Lower lobe of right lung (tissue), 2 donors: ENCODE data around the gene SDC3. TPM values are rescaled to one million over a fixed set of nuclear protein-coding genes. Genes with fewer than 3 reads are reported as not detected.

Experiments
- ATAC-seq, 2 donors: fragments of 200-7000 bp; cut with Tn5 transposase; one replicate each; pipeline ENCODE4 v1.9.1; 2020 to 2022; ENCODE audit warnings: mild to moderate bottlenecking in 2 of 2, moderate library complexity in 2 of 2
- DNase-seq: peaks from one replicate; pipeline ENCODE4 v3.0.0-alpha.2; 2020
- H3K27ac ChIP-seq: fragments of 200-600 bp; one replicate; pipeline ENCODE4 v1.8.0; 2022
- H3K27me3 ChIP-seq: fragments of 200-600 bp; one replicate; pipeline ENCODE4 v1.8.0; 2022; ENCODE audit warnings: low read depth
- H3K36me3 ChIP-seq: fragments of 200-600 bp; one replicate; pipeline ENCODE4 v1.8.0; 2022; ENCODE audit warnings: mild to moderate bottlenecking
- H3K4me1 ChIP-seq: fragments of 200-600 bp; one replicate; pipeline ENCODE4 v1.8.0; 2022
- H3K4me3 ChIP-seq: fragments of 200-600 bp; one replicate; pipeline ENCODE4 v1.8.0; 2022; ENCODE audit warnings: mild to moderate bottlenecking
- H3K9me3 ChIP-seq: fragments of 200-600 bp; one replicate; pipeline ENCODE4 v1.8.0; 2022
- intact Hi-C: fragments of 100-400 bp; cut with DNase I; formaldehyde crosslinking; loops from one replicate; pipeline ENCODE4 v1.11.0; 2022
- total RNA-seq: library from RNA; stranded (reverse); fragmentation: NEBNext Ultra II Directional; extraction: Animal tissue kit (Norgen Biotek cat#: 25700); gene quantifications from one replicate; pipeline ENCODE4 v1.2.1, GENCODE V29; 2021
- TF ChIP-seq, protein P1 (sequence below): fragments of 200-600 bp; IDR thresholded peaks from one replicate; pipeline ENCODE4 v1.8.0; 2022; ENCODE audit warnings: antibody characterized with exemption, mild to moderate bottlenecking
- donor health status: DM: no; HTN: yes; CAD: no; lungs with severe emphysema.

Gene SDC3
- total RNA-seq, 1 donor from 2014 or later, result 43.5 TPM

DNA sequence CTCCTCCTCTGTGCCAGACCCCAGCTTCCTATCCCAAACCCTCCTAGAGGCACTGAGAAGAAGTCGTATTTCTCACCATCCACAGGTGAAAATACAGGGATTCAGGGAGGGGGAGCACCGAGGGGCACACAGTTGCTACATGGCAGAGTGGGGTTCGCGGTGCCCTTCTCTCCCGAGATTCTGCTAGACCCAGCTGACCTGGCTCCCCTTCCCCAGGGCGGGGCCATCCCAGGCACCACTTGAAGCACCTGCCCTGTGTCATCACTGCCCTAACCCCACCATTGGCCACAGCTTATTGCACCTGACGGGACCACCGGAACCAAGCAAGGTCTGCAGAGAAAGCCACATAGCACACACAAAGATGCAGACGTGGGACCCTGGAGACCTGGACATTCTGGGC lies 30.5 kb downstream of the SDC3 start:
- Histone ChIP-seq H3K36me3 (peaks cover 8% of the 10 kb centered on the region), H3K4me1 (peaks cover 32% of the 10 kb centered on the region), H3K4me3 (no peak overlapping the region), H3K27ac (peak overlapping the region; percentile 46), H3K27me3 (no peaks in the 10 kb centered on the region), H3K9me3 (peaks cover under 1% of the 10 kb centered on the region)
- DNase-seq (no peak), ATAC-seq (no peak)
- intact Hi-C loops, result no loop called here
- TF ChIP-seq, protein P1, sequence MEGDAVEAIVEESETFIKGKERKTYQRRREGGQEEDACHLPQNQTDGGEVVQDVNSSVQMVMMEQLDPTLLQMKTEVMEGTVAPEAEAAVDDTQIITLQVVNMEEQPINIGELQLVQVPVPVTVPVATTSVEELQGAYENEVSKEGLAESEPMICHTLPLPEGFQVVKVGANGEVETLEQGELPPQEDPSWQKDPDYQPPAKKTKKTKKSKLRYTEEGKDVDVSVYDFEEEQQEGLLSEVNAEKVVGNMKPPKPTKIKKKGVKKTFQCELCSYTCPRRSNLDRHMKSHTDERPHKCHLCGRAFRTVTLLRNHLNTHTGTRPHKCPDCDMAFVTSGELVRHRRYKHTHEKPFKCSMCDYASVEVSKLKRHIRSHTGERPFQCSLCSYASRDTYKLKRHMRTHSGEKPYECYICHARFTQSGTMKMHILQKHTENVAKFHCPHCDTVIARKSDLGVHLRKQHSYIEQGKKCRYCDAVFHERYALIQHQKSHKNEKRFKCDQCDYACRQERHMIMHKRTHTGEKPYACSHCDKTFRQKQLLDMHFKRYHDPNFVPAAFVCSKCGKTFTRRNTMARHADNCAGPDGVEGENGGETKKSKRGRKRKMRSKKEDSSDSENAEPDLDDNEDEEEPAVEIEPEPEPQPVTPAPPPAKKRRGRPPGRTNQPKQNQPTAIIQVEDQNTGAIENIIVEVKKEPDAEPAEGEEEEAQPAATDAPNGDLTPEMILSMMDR, result no peak

DNA sequence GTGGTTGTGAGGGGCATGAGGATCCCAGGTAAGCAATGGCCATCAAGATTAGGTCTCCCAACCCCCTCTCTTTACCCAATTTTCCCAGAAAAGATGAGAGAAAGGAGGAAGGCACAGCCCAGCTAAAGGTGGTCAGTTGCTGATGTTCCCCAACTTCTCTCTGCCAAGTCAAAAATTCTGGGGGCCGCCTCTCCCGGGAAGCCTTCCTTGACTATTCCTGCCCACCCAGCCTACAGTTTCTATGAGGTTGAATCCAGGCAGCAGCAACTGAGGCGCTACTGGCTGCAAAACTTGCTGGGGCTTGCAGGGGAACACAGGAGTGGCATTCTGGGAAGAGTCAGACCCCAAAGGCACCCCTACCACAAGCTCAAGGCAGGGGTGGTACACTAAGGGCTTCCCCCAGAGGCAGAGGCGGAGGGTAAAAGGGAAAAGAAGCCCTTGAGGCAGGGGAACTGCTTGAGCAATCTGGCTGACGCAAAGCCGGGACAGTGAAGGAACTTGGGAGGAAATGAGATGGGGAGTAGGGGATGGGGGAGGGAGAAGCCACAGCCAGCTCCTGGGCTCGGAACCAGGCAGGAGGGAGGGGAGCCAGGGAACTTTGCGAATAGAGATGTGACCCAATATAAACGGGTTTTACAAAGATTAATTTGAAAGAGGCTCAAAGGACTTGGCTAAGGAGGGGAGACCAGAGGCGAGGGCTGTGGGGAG lies 31.2 kb downstream of the SDC3 start:
- Histone ChIP-seq H3K4me1 (peaks cover 32% of the 10 kb centered on the region), H3K27ac (peak overlapping the region; percentile 46), H3K9me3 (peaks cover 5% of the 10 kb centered on the region), H3K27me3 (no peaks in the 10 kb centered on the region), H3K36me3 (peaks cover 8% of the 10 kb centered on the region), H3K4me3 (no peak overlapping the region)
- ATAC-seq, result peak; percentile 74 to 76
- TF ChIP-seq, protein P1, result no peak
- DNase-seq, result peak; percentile 81
- intact Hi-C loops, result no loop called here

DNA sequence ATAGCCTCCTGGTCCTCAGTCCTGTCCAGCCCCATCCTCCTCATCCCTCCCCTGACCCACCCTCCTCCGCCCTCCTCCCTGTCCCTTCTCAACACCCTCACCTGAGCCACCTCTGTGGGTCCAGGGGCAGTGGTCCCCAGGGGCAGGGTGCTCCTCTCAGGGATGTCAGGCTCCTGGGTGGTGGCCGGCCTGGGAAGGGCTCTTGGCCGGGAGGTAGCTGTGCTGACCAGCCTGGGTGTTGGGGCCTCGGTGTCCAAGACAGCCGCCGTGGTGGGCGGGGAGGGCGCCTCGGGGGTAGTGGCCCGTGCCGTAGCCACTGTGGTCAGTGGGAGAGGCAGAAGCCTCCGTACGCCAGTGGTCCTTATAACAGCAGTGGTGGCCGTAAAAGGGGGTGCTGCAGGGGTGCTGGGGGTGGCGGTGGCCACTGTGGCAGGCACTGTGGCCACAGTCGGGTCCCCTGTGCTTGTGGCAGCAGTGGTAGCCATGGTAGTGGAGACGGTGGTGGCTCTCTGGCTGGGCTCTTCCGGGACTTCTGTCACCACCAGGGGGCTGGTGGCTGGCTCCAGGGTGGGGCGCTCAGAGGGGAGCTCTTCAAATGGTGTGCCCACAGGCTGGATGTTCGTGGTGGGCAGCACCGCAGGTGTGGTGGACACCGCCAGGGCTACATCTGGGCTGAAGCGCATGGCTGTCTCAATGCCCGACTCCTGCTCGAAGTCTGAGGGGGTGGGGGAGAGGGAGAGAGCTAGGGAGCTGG lies 31.9 kb downstream of the SDC3 start:
- Histone ChIP-seq H3K4me3 (no peak overlapping the region), H3K27me3 (no peaks in the 10 kb centered on the region), H3K4me1 (peaks cover 32% of the 10 kb centered on the region), H3K9me3 (peaks cover 5% of the 10 kb centered on the region), H3K36me3 (peaks cover 8% of the 10 kb centered on the region), H3K27ac (no peak overlapping the region)
- intact Hi-C loops, result no loop called here
- ATAC-seq (no peak), DNase-seq (no peak)
- TF ChIP-seq, protein P1, result no peak

DNA sequence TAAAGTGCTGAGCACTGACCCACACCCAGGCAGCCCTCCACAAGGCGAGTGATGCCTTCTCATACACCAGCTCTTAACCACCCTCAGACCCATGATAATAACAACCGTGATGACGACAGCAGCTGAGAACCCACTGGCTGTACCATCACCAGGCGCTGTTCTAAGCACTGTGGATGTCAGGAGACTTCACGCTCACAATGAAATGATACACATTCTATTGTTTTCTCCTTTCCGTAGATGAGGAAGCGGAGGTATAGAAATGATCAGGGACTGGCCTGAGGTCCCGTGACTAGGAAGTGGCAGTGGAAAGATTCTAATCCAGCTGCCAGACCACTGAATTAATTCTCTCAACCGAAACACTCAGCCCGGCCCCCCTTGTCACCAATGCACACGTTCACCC lies 32.6 kb downstream of the SDC3 start:
- Histone ChIP-seq H3K27me3 (no peaks in the 10 kb centered on the region), H3K36me3 (peaks cover 8% of the 10 kb centered on the region), H3K9me3 (peaks cover 5% of the 10 kb centered on the region), H3K27ac (no peak overlapping the region), H3K4me3 (no peak overlapping the region), H3K4me1 (peaks cover 32% of the 10 kb centered on the region)
- intact Hi-C loops, result no loop called here
- DNase-seq (no peak), ATAC-seq (no peak)
- TF ChIP-seq, protein P1, result no peak

DNA sequence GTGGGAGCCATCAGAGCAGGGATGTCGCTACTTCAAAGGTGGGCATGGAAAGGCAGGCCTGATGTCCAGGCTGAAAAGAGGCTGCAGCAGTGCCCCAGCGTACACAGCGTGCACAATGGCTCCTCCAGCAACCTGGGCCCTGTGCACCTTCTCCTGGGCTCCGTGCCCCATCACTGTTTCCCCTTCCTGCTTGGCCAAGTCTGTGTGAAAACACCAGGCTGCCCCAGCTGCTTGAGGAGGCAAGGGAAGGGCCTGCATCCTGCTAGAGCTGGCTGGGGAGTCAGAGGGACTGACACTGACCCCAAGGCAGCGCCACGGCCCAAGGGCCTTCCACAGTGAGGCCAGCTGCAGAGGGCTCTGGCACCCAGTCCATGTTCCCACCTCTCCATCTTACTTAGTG lies 33.4 kb downstream of the SDC3 start:
- ATAC-seq (no peak), DNase-seq (no peak)
- no peak overlapping the region for H3K4me3 ChIP-seq
- no peak overlapping the region for H3K27ac ChIP-seq
- peaks cover 32% of the 10 kb centered on the region for H3K4me1 ChIP-seq
- peaks cover 5% of the 10 kb centered on the region for H3K9me3 ChIP-seq
- TF ChIP-seq, protein P1, result no peak
- intact Hi-C loops, result no loop called here
- peaks cover 8% of the 10 kb centered on the region for H3K36me3 ChIP-seq
- H3K27me3 ChIP-seq, result no peaks in the 10 kb centered on the region
